Astrocyte of the spinal cord (primary cell): Measurements from ENCODE around the gene ABCA9.
"Not testable (repeated sequence)": the region's sequence is repeated elsewhere in the genome, so short reads cannot be mapped to it uniquely, and the experiment has no call there.

Experiments used
- DNase-seq: peaks from one replicate; pipeline ENCODE4 v3.0.0; 2011; ENCODE audit warnings: low read depth, low spot score
- H3K4me3 ChIP-seq: 2 replicates; pipeline ENCODE4 v1.5.1; 2011; ENCODE audit warnings: low read depth, mild to moderate bottlenecking, low read length, moderate library complexity
- in situ Hi-C: cut with HindIII; loops from 2 replicates; pipeline ENCODE4 v1.10.0; 2017; ENCODE audit warnings: low sequenced_read_pairs
- TF ChIP-seq, protein P1 (sequence below): IDR thresholded peaks from 2 replicates; pipeline ENCODE4 v1.5.1; 2012; ENCODE audit warnings: low read depth, mild to moderate bottlenecking, low read length, inconsistent platforms

ABCA9 gene

GRCh38 chr17:68955181-68955841 is 105.4 kb downstream of the ABCA9 start, which contains the start of gene ABCA8:
Gene ABCA8 (minus strand): TSS chr17:68955392. CDS start chr17:68942034, 13,358 bp downstream.
- peak within 1 kb of the TSS; percentile 36 for H3K4me3 ChIP-seq
- in situ Hi-C loops, result no loop called here
- TF ChIP-seq, protein P1, sequence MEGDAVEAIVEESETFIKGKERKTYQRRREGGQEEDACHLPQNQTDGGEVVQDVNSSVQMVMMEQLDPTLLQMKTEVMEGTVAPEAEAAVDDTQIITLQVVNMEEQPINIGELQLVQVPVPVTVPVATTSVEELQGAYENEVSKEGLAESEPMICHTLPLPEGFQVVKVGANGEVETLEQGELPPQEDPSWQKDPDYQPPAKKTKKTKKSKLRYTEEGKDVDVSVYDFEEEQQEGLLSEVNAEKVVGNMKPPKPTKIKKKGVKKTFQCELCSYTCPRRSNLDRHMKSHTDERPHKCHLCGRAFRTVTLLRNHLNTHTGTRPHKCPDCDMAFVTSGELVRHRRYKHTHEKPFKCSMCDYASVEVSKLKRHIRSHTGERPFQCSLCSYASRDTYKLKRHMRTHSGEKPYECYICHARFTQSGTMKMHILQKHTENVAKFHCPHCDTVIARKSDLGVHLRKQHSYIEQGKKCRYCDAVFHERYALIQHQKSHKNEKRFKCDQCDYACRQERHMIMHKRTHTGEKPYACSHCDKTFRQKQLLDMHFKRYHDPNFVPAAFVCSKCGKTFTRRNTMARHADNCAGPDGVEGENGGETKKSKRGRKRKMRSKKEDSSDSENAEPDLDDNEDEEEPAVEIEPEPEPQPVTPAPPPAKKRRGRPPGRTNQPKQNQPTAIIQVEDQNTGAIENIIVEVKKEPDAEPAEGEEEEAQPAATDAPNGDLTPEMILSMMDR, result no peak
- DNase-seq, result peak; percentile 80

GRCh38 chr17:68954146-68954896 is 106.4 kb downstream of the ABCA9 start:
- peak; percentile 29 for DNase-seq
- in situ Hi-C loops, result no loop called here
- TF ChIP-seq, protein P1, result no peak
- peak overlapping the region; percentile 30 for H3K4me3 ChIP-seq

DNA sequence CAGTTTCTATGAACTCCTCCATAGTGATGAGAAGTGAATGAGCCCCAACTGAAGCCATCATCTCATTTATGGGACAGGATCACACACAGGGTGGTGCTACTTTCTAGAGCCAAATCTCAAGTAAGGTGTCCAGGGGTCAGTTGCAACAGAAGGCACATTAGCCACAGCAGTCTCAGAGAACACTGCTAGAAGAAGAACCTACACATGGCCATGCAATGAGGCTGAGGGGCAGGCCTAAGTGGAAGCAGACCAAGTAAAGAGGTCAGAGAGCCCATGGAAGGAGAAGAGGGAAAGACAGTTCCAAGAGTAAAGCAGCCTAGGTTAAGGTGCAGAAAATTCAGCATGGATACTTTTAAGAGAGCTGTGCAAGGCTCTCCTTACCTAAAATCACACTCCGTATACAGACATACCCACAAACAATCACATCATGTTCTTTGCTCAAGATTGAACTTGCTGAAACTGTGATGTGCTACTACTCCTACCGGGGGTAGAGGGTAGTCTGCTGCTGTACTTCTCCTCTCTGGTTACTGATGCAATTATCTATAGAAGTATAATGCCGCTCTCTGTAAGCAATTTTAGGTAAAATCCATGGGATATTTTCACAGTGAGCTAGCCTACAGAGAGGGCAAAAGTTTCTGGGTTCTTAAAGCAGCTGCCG is 107.3 kb downstream of the ABCA9 start:
- DNase-seq, result no peak
- TF ChIP-seq, protein P1, result no peak
- peak overlapping the region; percentile 6 for H3K4me3 ChIP-seq
- in situ Hi-C loops, result no loop called here

DNA sequence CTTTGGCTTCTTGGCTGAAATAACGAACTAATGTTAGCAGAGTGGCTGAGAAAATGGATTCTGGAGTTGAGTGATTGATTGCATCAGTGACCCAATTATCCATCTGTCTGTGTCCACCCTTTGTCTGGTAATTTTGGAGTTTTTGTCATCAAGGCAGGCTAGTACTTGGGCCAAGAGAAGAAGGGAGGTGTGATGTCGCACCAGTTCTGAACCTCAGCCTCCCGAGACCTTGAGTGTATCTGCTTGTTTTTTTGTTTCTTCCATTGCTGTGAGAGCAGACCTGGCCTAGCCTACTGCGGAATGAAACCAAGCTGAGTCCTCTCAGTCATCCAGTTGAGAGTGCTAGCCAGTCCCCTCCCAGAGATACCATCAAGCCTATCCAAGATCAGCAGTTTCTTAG is 110.0 kb downstream of the ABCA9 start:
- H3K4me3 ChIP-seq, result no peak overlapping the region
- no peak for DNase-seq
- in situ Hi-C loops, result no loop called here
- TF ChIP-seq, protein P1, result no peak

GRCh38 chr17:68947868-68948267 is 112.9 kb downstream of the ABCA9 start:
- H3K4me3 ChIP-seq, in situ Hi-C loops, DNase-seq: not testable (repeated sequence)

GRCh38 chr17:68944435-68945035 is 116.2 kb downstream of the ABCA9 start:
- no peak overlapping the region for H3K4me3 ChIP-seq
- TF ChIP-seq, protein P1, result no peak
- in situ Hi-C loops, result no loop called here
- DNase-seq, result no peak

DNA sequence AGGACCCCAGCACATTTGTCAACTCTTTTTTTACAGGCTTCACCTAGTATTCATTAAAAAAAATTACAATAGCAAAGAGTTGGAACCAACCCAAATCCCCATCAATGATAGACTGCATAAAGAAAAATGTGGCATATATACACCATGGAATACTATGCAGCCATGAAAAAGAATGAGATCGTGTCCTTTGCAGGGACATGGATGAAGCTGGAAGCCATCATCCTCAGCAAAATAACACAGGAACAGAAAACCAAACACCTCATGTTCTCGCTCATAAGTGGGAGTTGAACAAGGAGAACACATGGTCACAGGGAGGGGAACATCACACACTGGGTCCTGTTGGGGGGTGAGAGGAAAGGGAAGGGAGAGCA is 116.9 kb downstream of the ABCA9 start:
- in situ Hi-C loops, H3K4me3 ChIP-seq, DNase-seq: not testable (repeated sequence)
